ENCODE measurements around the gene SAT1.

The SAT1 gene

GRCh38 chrX:23811108-23811651, 28.2 kb downstream of the SAT1 start:
- no peak for DNase-seq (ENCODE audit: low read depth)

DNA sequence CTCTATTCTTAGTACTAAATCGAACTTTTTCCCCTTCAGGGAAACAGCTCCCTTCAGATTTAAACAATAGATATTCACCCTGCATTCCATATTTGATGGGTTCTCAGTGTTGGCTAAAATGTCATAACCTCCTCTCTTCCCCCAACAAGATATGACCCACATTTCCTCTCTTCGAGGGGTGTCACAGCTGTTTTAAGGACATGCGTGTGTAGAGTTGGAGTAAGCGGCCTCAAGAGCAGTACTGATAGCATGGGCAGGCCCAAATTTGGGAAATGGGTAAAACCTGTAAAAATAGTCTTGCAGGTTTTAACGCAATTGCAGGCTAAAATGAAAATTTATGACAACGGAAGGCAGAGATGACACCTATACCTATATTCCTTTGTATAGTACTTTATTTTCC, 28.7 kb downstream of the SAT1 start:
- no peak for DNase-seq (ENCODE audit: low read depth)

DNA sequence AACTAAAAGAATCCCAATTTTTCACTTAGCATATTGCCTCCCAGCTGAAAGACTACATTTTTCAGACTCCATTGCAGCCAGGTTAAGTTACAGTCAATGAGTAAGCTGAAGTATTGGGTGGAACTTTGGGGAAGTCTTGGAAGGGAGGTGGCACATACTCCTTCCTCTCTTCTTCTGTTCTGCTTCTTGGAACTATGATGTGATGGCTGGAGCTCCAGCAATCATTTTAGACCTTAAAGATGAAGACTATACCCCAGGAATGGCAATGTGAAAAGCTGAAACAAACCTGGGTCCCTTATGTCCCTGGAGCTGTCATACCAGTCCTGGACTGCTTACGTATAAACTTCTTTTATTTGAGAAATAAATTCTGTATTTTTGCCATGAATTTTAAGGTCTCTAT, 30.8 kb downstream of the SAT1 start:
- DNase-seq (ENCODE audit: low read depth), result no peak

- no peak for DNase-seq (ENCODE audit: low read depth)
Observed at GRCh38 chrX:23815376-23815775, 32.4 kb downstream of the SAT1 start.

DNA sequence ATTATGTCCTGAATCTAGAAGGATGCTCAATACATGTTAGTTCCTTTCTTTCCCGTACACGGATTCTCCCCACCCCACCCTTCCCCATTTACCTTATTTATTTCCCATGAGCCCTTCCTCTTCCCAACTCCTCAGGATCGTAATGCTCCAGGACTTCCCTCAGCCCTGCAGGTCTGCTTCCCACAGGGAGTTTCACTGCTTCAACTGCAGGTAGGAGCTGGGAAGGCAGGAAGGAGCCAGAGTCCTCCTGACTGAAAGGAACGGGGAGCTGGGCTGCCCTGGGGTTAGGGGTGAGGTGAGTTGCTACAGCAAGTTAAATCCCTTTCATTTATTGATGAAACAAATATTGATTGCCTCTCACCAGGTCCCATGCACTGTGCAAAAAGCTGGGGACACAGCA, 33.2 kb downstream of the SAT1 start:
- DNase-seq (ENCODE audit: low read depth), result no peak

DNA sequence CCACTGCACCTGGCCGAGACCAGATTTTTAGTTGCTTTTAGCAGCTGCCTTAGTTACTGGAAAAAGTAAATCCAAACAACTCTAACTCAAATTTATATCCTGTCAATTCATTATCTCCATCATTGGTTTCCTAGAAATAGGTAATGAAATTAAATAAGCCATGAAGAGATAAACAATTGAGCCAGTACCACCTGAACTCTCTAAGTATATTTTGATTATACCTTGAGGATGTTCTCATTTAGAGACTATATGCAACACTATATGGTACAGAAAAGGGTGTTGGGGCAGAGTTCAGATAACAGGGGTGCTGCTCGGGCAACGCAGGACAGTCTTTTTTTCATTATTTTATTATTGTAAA, 35.0 kb downstream of the SAT1 start:
- no peak for DNase-seq (ENCODE audit: low read depth)

GRCh38 chrX:23819385-23820234, 36.6 kb downstream of the SAT1 start:
- DNase-seq (ENCODE audit: low read depth), result no peak

DNA sequence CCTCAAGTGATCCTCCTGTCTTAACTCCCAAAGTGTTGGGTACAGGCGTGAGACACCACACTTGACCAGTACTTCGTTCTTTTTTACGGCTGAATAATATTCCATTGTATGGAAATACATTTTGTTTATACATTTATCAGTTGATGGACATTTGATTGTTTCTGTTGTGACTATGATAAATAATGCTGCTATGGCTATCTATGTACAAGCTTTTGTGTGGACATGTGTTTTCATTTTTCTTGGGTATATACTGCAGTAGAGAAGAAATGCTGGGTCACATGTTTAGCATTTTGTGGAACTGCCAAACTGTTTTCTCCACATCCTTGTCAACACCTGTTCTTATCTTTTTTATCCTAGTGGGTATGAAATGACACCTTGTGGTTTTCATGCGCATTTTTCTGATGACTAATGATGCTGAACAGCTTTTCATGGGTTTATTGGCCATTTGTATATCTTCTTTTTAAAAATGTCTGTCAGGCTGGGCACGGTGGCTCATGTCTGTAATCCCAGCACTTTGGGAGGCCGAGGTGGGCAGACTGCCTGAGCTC, 37.3 kb downstream of the SAT1 start:
- DNase-seq (ENCODE audit: low read depth), result no peak

GRCh38 chrX:23821847-23822246, 38.9 kb downstream of the SAT1 start:
- no peak for DNase-seq (ENCODE audit: low read depth)

GRCh38 chrX:23822397-23822796, 39.4 kb downstream of the SAT1 start:
- DNase-seq (ENCODE audit: low read depth), result no peak

DNA sequence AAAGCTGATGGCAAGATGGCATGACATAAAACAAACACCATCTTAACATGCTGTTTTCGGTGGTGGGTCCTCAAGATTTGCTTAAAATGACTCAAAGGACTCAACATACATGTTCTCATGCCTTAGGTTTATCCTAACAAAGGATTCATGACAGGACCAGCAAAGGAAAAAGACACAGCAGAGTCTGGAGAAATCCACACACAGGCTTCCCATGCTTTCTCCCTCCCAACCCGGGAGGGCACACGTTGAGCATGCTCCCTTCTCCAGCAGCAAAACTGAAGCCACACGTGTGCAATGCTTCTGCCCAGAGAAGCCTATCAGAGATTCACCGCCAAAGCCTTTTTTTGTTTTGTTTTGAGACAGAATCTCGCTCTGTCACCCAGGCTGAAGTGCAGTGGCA, 39.9 kb downstream of the SAT1 start:
- no peak for DNase-seq (ENCODE audit: low read depth)

DNA sequence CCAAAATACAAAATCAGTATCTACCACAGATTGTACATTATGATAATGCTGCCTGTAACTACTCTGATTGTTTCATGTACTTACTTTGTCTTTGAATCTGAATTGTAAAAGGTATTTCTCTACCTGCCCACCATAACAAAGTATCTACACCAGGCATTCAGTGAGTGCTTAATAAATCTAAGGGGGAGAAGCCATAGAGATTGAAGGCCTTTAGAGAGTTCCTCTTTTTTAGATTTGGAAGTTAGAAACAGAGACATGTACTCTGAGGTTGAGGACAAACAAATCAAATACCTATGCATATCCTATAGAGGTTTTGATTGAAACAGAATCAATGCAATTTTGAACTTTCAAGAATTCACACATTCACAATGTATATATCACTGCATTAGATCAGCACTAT, 42.7 kb downstream of the SAT1 start:
- no peak for DNase-seq (ENCODE audit: low read depth)

- DNase-seq (ENCODE audit: low read depth), result no peak
Observed at GRCh38 chrX:23826216-23826615, 43.2 kb downstream of the SAT1 start.

- DNase-seq (ENCODE audit: low read depth), result no peak
Observed at GRCh38 chrX:23826653-23827052, 43.7 kb downstream of the SAT1 start.

DNA sequence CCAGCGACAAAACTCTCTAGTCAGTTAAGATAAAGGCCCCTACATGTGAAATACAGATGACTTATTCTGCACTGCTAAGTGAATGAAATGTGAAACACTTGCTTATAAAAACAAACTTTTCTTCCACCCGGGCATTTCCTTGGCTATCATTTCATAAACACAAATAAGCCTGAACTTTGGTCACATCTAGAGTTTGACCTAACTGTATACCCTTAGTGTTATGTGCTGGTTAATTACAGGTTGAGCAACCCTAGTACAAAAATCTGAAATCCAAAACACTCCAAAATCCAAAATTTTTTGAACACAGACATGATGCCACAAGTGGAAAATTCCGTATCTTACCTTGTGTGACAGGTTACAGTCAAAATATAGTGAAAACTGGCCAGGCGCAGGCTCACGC, 45.9 kb downstream of the SAT1 start:
- no peak for DNase-seq (ENCODE audit: low read depth)

- no peak for DNase-seq (ENCODE audit: low read depth)
Observed at GRCh38 chrX:23832721-23833120, 49.7 kb downstream of the SAT1 start.

Data from activated gamma-delta T cell treated with anti-CD3 and anti-CD28 coated beads, Interleukin-2, amount 50 U/mL, for 16 hours (primary cell).